KMS-11 (cell line): ENCODE data around the gene GLCE.
A peak's percentile ranks its signal among the peaks of the same experiment; 100 is the strongest.

ENCODE experiments used
- H2AFZ ChIP-seq: fragments of 200-600 bp; sonication (generic); 2 replicates; pipeline ENCODE4 v1.6.1; 2016; ENCODE audit warnings: antibody characterized with exemption, mixed run types, low read depth
- H3K27ac ChIP-seq: fragments of 200-600 bp; sonication (generic); 2 replicates; pipeline ENCODE4 v1.6.1; 2016; ENCODE audit warnings: mild to moderate bottlenecking, mixed run types
- H3K27me3 ChIP-seq: fragments of 200-600 bp; sonication (generic); 2 replicates; pipeline ENCODE4 v1.6.1; 2017; ENCODE audit warnings: mild to moderate bottlenecking, low read depth, mixed run types, moderate library complexity; ENCODE audit not compliant: insufficient read depth
- H3K36me3 ChIP-seq: fragments of 200-600 bp; sonication (generic); 2 replicates; pipeline ENCODE4 v1.6.1; 2017; ENCODE audit warnings: mild to moderate bottlenecking, mixed run types; ENCODE audit not compliant: insufficient read depth
- H3K4me1 ChIP-seq: fragments of 200-600 bp; sonication (generic); 2 replicates; pipeline ENCODE4 v1.6.1; 2016; ENCODE audit warnings: mild to moderate bottlenecking, low read depth, mixed run types; ENCODE audit not compliant: poor library complexity, severe bottlenecking
- H3K4me2 ChIP-seq: fragments of 200-600 bp; sonication (generic); 2 replicates; pipeline ENCODE4 v1.7.0; 2016; ENCODE audit warnings: mild to moderate bottlenecking, mixed run types
- H3K4me3 ChIP-seq: fragments of 200-600 bp; sonication (generic); IDR thresholded peaks from 2 replicates; pipeline ENCODE4 v1.6.1; 2017; ENCODE audit warnings: low read depth, low read length, mixed read lengths; ENCODE audit not compliant: insufficient read depth
- H3K79me2 ChIP-seq: fragments of 200-600 bp; sonication (generic); 2 replicates; pipeline ENCODE4 v1.6.1; 2016; ENCODE audit warnings: low read depth, mixed run types; ENCODE audit not compliant: insufficient read depth
- H3K9ac ChIP-seq: fragments of 200-600 bp; sonication (generic); 2 replicates; pipeline ENCODE4 v1.6.1; 2016; ENCODE audit warnings: mild to moderate bottlenecking, mixed run types
- H4K20me1 ChIP-seq: fragments of 200-600 bp; sonication (generic); 2 replicates; pipeline ENCODE4 v1.6.1; 2016; ENCODE audit warnings: mild to moderate bottlenecking, mixed run types; ENCODE audit not compliant: insufficient read depth
- TF ChIP-seq, protein P1 (sequence below): fragments of 200-600 bp; sonication (generic); conservative IDR thresholded peaks from 2 replicates; pipeline ENCODE4 v1.6.1; 2017; ENCODE audit warnings: low read depth, mild to moderate bottlenecking, antibody characterized with exemption, low read length, moderate library complexity, mixed read lengths

Gene GLCE

DNA sequence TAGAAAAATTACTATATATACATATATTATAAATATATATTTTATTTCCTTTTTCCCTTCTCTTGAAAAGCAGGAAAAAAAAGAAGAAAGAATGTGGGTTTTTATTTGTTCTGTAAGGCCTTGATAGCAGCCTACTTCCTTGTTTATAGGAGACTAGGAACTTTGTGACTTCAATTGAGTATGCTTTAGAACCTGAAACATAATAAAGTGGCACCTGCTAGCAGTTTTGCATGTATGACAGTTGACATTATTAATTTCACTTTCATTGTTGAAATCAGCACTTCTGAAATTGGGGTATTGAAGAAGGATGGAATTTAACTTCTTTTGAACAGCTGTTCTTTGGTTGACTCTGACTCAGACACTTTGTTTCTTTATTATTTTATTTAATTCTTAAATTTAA is 56.9 kb downstream of the GLCE start:
- H3K27me3 ChIP-seq: no peaks in the 10 kb centered on the region
- no peak overlapping the region for H3K4me3 ChIP-seq
- TF ChIP-seq, protein P1, sequence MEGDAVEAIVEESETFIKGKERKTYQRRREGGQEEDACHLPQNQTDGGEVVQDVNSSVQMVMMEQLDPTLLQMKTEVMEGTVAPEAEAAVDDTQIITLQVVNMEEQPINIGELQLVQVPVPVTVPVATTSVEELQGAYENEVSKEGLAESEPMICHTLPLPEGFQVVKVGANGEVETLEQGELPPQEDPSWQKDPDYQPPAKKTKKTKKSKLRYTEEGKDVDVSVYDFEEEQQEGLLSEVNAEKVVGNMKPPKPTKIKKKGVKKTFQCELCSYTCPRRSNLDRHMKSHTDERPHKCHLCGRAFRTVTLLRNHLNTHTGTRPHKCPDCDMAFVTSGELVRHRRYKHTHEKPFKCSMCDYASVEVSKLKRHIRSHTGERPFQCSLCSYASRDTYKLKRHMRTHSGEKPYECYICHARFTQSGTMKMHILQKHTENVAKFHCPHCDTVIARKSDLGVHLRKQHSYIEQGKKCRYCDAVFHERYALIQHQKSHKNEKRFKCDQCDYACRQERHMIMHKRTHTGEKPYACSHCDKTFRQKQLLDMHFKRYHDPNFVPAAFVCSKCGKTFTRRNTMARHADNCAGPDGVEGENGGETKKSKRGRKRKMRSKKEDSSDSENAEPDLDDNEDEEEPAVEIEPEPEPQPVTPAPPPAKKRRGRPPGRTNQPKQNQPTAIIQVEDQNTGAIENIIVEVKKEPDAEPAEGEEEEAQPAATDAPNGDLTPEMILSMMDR: no peak
- no peaks in the 10 kb centered on the region for H3K79me2 ChIP-seq
- H3K36me3 ChIP-seq: no peaks in the 10 kb centered on the region
- H2AFZ ChIP-seq: no peak overlapping the region
- H4K20me1 ChIP-seq: no peaks in the 10 kb centered on the region
- H3K4me2 ChIP-seq: peak overlapping the region; percentile 23; the same call in 1 of the 2 replicates
- no peak overlapping the region for H3K27ac ChIP-seq
- no peak overlapping the region for H3K9ac ChIP-seq
- peaks cover 10% of the 10 kb centered on the region for H3K4me1 ChIP-seq

GRCh38 chr15:69219690-69220089 is 59.3 kb downstream of the GLCE start:
- H3K36me3 ChIP-seq: no peaks in the 10 kb centered on the region
- H2AFZ ChIP-seq: no peak overlapping the region
- no peaks in the 10 kb centered on the region for H4K20me1 ChIP-seq
- H3K79me2 ChIP-seq: no peaks in the 10 kb centered on the region
- H3K4me1 ChIP-seq: peaks cover 10% of the 10 kb centered on the region
- no peak overlapping the region for H3K4me2 ChIP-seq
- H3K27me3 ChIP-seq: no peaks in the 10 kb centered on the region
- no peak overlapping the region for H3K9ac ChIP-seq
- TF ChIP-seq, protein P1: no peak
- H3K4me3 ChIP-seq: no peak overlapping the region
- H3K27ac ChIP-seq: no peak overlapping the region

DNA sequence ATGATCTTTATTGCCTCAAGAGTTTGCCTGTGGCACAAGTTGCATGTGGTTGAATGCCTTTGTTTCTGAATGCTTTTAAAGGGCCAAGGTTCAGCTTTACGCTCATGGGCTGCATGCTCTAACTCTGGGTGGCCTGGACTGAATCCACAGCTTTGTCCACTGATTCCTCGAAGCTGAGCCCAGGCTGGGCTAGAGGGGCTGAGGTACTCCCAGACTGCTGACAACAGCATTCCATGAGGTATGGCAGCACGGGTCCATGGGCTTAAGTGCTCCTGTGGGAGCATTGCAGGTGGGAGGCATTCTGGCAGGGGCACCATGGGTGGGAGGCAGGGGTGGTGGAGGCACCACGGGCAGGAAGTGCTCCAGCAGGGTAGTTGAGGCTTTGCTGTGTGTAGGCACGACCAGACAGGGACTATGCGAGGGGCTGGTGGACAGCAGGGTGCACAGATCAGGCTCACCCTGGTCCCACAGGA is 61.6 kb downstream of the GLCE start:
- Histone ChIP-seq H3K27me3 (no peaks in the 10 kb centered on the region), H3K4me3 (no peak overlapping the region), H4K20me1 (no peaks in the 10 kb centered on the region), H3K27ac (no peak overlapping the region), H3K9ac (no peak overlapping the region), H3K79me2 (no peaks in the 10 kb centered on the region), H3K36me3 (no peaks in the 10 kb centered on the region), H2AFZ (no peak overlapping the region), H3K4me1 (peaks cover 7% of the 10 kb centered on the region), H3K4me2 (no peak overlapping the region)
- TF ChIP-seq, protein P1: no peak

DNA sequence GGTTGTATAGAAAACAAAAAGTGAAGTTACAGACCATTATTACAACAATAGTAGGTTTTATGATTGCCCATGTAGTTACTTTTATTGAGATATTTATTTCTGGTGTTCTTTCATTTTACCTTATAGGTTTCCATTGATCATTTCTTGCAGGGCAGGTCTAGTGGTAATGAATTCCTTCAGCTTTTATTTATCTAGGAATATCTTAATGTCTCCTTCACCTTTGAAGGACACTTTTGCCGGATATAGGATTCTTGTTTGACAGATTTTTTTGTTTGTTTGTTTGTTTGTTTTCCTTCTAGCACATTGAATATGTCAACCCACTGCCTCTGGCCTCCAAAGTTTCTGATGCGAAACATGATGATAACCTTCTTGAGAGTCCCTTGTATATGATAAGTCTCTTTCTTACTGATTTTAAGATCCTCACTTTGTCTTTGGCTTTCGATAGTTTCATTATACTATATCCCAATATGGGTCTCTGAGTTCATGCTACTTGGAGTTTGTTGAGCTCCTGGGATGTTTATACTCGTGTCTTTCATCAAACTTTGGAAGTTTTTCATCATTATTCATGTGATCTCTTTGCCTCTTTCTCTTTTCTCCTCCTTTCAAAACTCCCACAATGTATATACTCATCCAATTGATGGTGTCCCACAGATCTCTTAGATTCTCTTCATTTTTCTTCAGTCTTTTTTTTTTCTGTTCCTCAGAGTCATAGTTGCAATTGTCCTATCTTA is 62.8 kb downstream of the GLCE start:
- H3K79me2 ChIP-seq: no peaks in the 10 kb centered on the region
- H3K27ac ChIP-seq: no peak overlapping the region
- H3K4me2 ChIP-seq: no peak overlapping the region
- H3K36me3 ChIP-seq: no peaks in the 10 kb centered on the region
- H2AFZ ChIP-seq: no peak overlapping the region
- TF ChIP-seq, protein P1: no peak
- no peak overlapping the region for H3K4me3 ChIP-seq
- H4K20me1 ChIP-seq: no peaks in the 10 kb centered on the region
- H3K27me3 ChIP-seq: no peaks in the 10 kb centered on the region
- H3K9ac ChIP-seq: no peak overlapping the region
- no peaks in the 10 kb centered on the region for H3K4me1 ChIP-seq
